Nephron (organoid): ENCODE results near the gene SULT2B1.

Source experiments
- H3K27ac Mint-ChIP-seq, 3 experiments: 2 replicates each; pipeline ENCODE4 v1.8.0; 2020; ENCODE audit warnings: mixed read lengths in 3 of 3, mild to moderate bottlenecking in 2 of 3, moderate library complexity in 1 of 3
- H3K27me3 Mint-ChIP-seq: 2 replicates; pipeline ENCODE4 v1.8.0; 2021; ENCODE audit warnings: low read depth, mild to moderate bottlenecking, moderate library complexity, mixed read lengths
- H3K36me3 Mint-ChIP-seq: 2 replicates; pipeline ENCODE4 v1.8.0; 2020; ENCODE audit warnings: low read depth, mixed read lengths
- H3K4me1 Mint-ChIP-seq: 2 replicates; pipeline ENCODE4 v1.8.0; 2020; ENCODE audit warnings: mixed read lengths
- H3K4me3 Mint-ChIP-seq, 3 experiments: 2 replicates each; pipeline ENCODE4 v1.8.0; 2020; ENCODE audit warnings: mild to moderate bottlenecking in 3 of 3, mixed read lengths in 3 of 3, moderate library complexity in 2 of 3
- H3K9me3 Mint-ChIP-seq: 2 replicates; pipeline ENCODE4 v1.8.0; 2020; ENCODE audit warnings: mixed read lengths
- CTCF ChIP-seq, 3 experiments: fragments of 200-600 bp; sonication (generic); IDR thresholded peaks; one replicate each; pipeline ENCODE4 v1.5.0; 2021; ENCODE audit warnings: antibody characterized with exemption in 3 of 3; ENCODE audit not compliant: unreplicated experiment in 3 of 3

SULT2B1 gene

GRCh38 chr19:48509467-48510194 is 42.3 kb upstream of the SULT2B1 start:
- no peak for TF ChIP-seq CTCF (IDR thresholded peaks at IDR 0.05; ENCODE audit: unreplicated experiment in 3 of 3)
- peaks cover 5% of the 10 kb centered on the region for H3K4me1 Mint-ChIP-seq
- no peaks in the 10 kb centered on the region for H3K9me3 Mint-ChIP-seq
- H3K4me3 Mint-ChIP-seq, result peak overlapping the region in 2 of 3 experiments; percentile 43 to 49
- peaks cover 29% of the 10 kb centered on the region for H3K27me3 Mint-ChIP-seq
- no peak overlapping the region for H3K27ac Mint-ChIP-seq
- no peaks in the 10 kb centered on the region for H3K36me3 Mint-ChIP-seq

- Mint-ChIP-seq H3K4me3 (peak overlapping the region; percentile 81 to 83 (median 82)), H3K9me3 (no peaks in the 10 kb centered on the region), H3K27me3 (peaks cover 24% of the 10 kb centered on the region), H3K36me3 (no peaks in the 10 kb centered on the region), H3K4me1 (peaks cover 5% of the 10 kb centered on the region), H3K27ac (no peak overlapping the region)
- no peak for TF ChIP-seq CTCF (IDR thresholded peaks at IDR 0.05; ENCODE audit: unreplicated experiment in 3 of 3)
These were observed 41.3 kb upstream of the SULT2B1 start for GRCh38 chr19:48510421-48511268.

- Mint-ChIP-seq H3K36me3 (no peaks in the 10 kb centered on the region), H3K27ac (no peak overlapping the region), H3K4me3 (peak overlapping the region in 2 of 3 experiments; percentile 82 to 83), H3K9me3 (no peaks in the 10 kb centered on the region), H3K27me3 (peaks cover 24% of the 10 kb centered on the region), H3K4me1 (peaks cover 5% of the 10 kb centered on the region)
- no peak for TF ChIP-seq CTCF (IDR thresholded peaks at IDR 0.05; ENCODE audit: unreplicated experiment in 3 of 3)
These were observed 40.6 kb upstream of the SULT2B1 start for GRCh38 chr19:48511321-48511731.

GRCh38 chr19:48511800-48512503 is 40.0 kb upstream of the SULT2B1 start, which contains the start of gene LMTK3:
TSS of gene LMTK3 (minus strand) at chr19:48511835. CDS start at chr19:48511576, 259 bp downstream.
- no peak within 1 kb of the TSS for H3K27ac Mint-ChIP-seq
- TF ChIP-seq CTCF (IDR thresholded peaks at IDR 0.05; ENCODE audit: unreplicated experiment in 3 of 3), result no peak
- H3K36me3 Mint-ChIP-seq, result no peaks in the 10 kb centered on the region
- peaks cover 24% of the 10 kb centered on the region for H3K27me3 Mint-ChIP-seq
- H3K9me3 Mint-ChIP-seq, result no peaks in the 10 kb centered on the region
- peak within 1 kb of the TSS; percentile 81 to 83 (median 82) for H3K4me3 Mint-ChIP-seq
- H3K4me1 Mint-ChIP-seq, result peaks cover 5% of the 10 kb centered on the region

- Mint-ChIP-seq H3K4me3 (no peak overlapping the region), H3K36me3 (no peaks in the 10 kb centered on the region), H3K9me3 (no peaks in the 10 kb centered on the region), H3K4me1 (peaks cover 5% of the 10 kb centered on the region), H3K27me3 (peaks cover 23% of the 10 kb centered on the region), H3K27ac (no peak overlapping the region)
- TF ChIP-seq CTCF (IDR thresholded peaks at IDR 0.05; ENCODE audit: unreplicated experiment in 3 of 3), result no peak
These were observed 39.3 kb upstream of the SULT2B1 start for GRCh38 chr19:48512504-48513288.
